ENCODE results near the gene RFX5. TPM values are rescaled to one million over a fixed set of nuclear protein-coding genes. Genes with fewer than 3 reads are reported as not detected.
A peak's percentile ranks its signal among the peaks of the same experiment; 100 is the strongest.

The RFX5 gene
- total and polyA plus RNA-seq, 7 donors, result 12.0 to 67.9 (median 46.6) TPM

DNA sequence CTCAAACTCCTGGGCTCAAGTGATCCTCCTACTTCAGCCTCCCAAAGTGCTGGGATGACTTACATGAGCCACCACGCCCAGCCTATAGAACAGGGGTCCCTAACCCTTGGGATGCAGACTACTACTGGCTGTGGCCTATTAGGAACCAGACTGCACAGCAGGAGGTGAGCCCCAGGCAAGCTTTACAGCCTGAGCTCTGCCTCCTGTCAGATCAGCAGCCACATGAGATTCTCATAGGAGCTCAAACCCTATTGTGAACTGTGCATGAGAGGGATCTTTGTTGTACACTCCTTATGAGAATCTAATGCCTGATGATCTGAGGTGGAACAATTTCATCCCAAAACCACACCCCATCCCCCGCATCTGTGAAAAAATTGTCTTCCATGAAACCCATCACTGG lies 39.0 kb upstream of the RFX5 start:
- Histone ChIP-seq H3K9me3 (no peaks in the 10 kb centered on the region), H3K27ac (no peak overlapping the region), H3K36me3 (no peaks in the 10 kb centered on the region), H3K27me3 (no peaks in the 10 kb centered on the region), H3K4me1 (no peaks in the 10 kb centered on the region), H3K4me3 (no peak overlapping the region)
- whole genome bisulfite sequencing, 2 donors, result 91 to 92% methylated on average over 2 of the region's 2 CpGs
- intact Hi-C loops (cut with DNase I), result no loop called here
- TF ChIP-seq EP300 (IDR thresholded peaks at IDR 0.05) (no peak), POLR2A (IDR thresholded peaks at IDR 0.05) (no peak), POLR2AphosphoS5 (IDR thresholded peaks at IDR 0.05) (no peak)
- TF ChIP-seq, protein P1, sequence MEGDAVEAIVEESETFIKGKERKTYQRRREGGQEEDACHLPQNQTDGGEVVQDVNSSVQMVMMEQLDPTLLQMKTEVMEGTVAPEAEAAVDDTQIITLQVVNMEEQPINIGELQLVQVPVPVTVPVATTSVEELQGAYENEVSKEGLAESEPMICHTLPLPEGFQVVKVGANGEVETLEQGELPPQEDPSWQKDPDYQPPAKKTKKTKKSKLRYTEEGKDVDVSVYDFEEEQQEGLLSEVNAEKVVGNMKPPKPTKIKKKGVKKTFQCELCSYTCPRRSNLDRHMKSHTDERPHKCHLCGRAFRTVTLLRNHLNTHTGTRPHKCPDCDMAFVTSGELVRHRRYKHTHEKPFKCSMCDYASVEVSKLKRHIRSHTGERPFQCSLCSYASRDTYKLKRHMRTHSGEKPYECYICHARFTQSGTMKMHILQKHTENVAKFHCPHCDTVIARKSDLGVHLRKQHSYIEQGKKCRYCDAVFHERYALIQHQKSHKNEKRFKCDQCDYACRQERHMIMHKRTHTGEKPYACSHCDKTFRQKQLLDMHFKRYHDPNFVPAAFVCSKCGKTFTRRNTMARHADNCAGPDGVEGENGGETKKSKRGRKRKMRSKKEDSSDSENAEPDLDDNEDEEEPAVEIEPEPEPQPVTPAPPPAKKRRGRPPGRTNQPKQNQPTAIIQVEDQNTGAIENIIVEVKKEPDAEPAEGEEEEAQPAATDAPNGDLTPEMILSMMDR (IDR thresholded peaks at IDR 0.05), result no peak
- DNase-seq, result no peak

DNA sequence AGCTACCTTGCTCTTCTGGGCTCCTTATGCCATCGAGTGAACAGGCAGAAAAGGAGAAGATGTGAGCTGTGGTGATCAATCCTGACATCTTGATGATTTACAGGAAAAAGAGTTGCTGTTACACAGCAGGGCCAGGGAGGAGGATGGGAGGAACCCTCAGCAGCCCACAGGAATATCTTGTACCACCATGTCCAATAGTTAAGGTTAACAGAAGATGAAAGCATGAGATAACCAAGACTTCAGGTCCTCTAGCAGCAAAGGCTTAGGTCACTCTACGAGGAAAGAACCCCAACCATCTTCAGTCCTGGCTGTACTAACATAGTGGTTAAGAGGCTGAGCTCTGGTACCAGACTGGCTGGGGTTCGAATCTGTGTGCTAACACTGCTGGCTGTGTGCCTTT lies 37.5 kb upstream of the RFX5 start:
- H3K9me3 ChIP-seq, result no peaks in the 10 kb centered on the region
- no peaks in the 10 kb centered on the region for H3K4me1 ChIP-seq
- peak; percentile 13 for DNase-seq
- H3K4me3 ChIP-seq, result no peak overlapping the region
- 82 to 86% methylated on average over 3 of the region's 3 CpGs for WGBS, 2 donors
- intact Hi-C loops (cut with DNase I), result no loop called here
- H3K27ac ChIP-seq, result no peak overlapping the region
- no peaks in the 10 kb centered on the region for H3K27me3 ChIP-seq
- TF ChIP-seq POLR2A (IDR thresholded peaks at IDR 0.05) (no peak), POLR2AphosphoS5 (IDR thresholded peaks at IDR 0.05) (no peak), EP300 (IDR thresholded peaks at IDR 0.05) (no peak)
- TF ChIP-seq, protein P1 (IDR thresholded peaks at IDR 0.05), result no peak
- H3K36me3 ChIP-seq, result no peaks in the 10 kb centered on the region

DNA sequence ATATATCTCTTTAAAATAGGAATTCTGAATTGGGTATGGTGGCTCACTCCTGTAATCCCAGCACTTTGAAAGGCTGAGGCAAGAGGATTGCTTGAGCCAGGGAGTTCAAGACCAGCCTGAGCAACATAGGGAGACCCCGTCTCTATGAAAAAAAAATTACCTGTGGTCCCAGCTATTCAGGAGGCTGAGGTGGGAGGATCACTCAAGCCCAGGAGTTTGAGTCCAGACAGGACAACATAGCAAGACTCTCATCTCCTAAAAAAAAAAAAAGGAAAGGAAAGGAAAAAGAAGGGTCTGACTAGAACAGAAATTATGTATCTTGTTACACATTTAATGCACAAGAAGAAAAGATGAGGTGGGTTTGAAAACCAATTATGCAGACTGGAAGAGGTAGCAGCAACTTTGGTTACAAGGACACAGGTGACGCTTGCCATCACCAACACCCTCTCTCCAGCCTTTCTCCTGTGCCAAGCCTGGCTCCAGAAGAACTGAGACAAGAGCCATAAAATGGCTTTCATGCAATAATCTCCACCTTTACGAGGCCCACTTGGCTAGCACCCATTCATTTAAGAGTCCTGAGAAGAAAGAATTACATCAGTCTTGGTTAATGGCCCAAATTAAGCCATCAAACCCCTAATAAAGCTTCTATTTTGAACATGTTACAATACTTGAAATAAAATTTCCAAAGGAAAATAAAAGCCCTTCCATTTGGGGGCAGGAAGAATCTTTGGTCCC lies 30.3 kb upstream of the RFX5 start:
- DNase-seq, result no peak
- no peaks in the 10 kb centered on the region for H3K27me3 ChIP-seq
- H3K36me3 ChIP-seq, result no peaks in the 10 kb centered on the region
- no peak overlapping the region for H3K27ac ChIP-seq
- 16 to 65% methylated on average over 3 of the region's 3 CpGs for WGBS, 2 donors
- intact Hi-C loops (cut with DNase I), result no loop called here
- peaks cover 0 to 10% (median 9%) of the 10 kb centered on the region in 4 donors for H3K4me1 ChIP-seq
- H3K9me3 ChIP-seq, result no peaks in the 10 kb centered on the region
- TF ChIP-seq EP300 (IDR thresholded peaks at IDR 0.05) (no peak), POLR2AphosphoS5 (IDR thresholded peaks at IDR 0.05) (no peak), POLR2A (IDR thresholded peaks at IDR 0.05) (no peak)
- TF ChIP-seq, protein P1 (IDR thresholded peaks at IDR 0.05), result no peak
- no peak overlapping the region for H3K4me3 ChIP-seq

DNA sequence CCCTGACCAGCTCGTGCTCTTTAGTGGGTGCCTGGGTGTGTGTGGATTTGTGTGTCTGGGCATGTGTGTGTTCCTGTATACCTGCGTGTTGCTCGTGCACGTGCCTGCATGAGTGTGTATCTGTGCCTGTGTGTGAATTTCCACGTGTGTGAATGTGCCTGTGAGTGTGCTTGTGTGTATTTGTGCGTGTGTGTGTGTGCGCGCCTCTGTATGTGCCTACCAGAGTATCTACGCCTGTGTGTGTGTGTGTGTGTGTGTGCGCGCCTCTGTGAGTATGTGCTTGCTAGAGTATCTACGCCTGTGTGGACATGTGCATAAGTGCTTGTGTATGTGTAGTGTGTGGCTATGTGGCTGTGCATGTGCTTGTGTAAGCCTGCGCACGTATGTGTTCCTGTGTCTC lies 26.1 kb upstream of the RFX5 start:
- peak; percentile 35 for DNase-seq
- TF ChIP-seq POLR2A (IDR thresholded peaks at IDR 0.05) (no peak), EP300 (IDR thresholded peaks at IDR 0.05) (no peak), POLR2AphosphoS5 (IDR thresholded peaks at IDR 0.05) (no peak)
- TF ChIP-seq, protein P1 (IDR thresholded peaks at IDR 0.05), result no peak
- Histone ChIP-seq H3K27ac (peak overlapping the region in 3 of 4 donors; percentile 85 to 89 (median 87)), H3K9me3 (no peaks in the 10 kb centered on the region), H3K4me1 (peaks cover 0 to 45% (median 37%) of the 10 kb centered on the region in 4 donors), H3K27me3 (no peaks in the 10 kb centered on the region), H3K36me3 (peaks cover 0 to 11% (median 4%) of the 10 kb centered on the region in 4 donors), H3K4me3 (no peak overlapping the region)
- WGBS, 2 donors, result 49 to 84% methylated on average over 14 of the region's 14 CpGs
- intact Hi-C loops (cut with DNase I), result no loop called here

Measured in sigmoid colon (tissue), 7 donors.